Mesenchymal stem cell (in vitro differentiated cells and primary cell): ENCODE data around the gene C1RL.
A peak's percentile ranks its signal among the peaks of the same experiment; 100 is the strongest.

Source experiments
- DNase-seq: peaks from one replicate; pipeline ENCODE4 v3.0.0-alpha.2; 2013
- H2AFZ ChIP-seq: one replicate; pipeline ENCODE4 v1.6.1; 2013; ENCODE audit warnings: low read depth, mild to moderate bottlenecking, control low read depth, inconsistent platforms, low read length, moderate library complexity
- H2AK5ac ChIP-seq: 2 replicates; pipeline ENCODE4 v1.6.1; 2013; ENCODE audit warnings: low read length, moderate library complexity, mild to moderate bottlenecking, inconsistent platforms; ENCODE audit not compliant: severe bottlenecking
- H2BK120ac ChIP-seq: one replicate; pipeline ENCODE4 v1.6.1; 2013; ENCODE audit warnings: low read depth, mild to moderate bottlenecking, inconsistent platforms, low read length, moderate library complexity
- H2BK12ac ChIP-seq, 2 experiments: one replicate each; pipeline ENCODE4 v1.6.1; 2013; ENCODE audit warnings: inconsistent platforms in 2 of 2, low read length in 2 of 2, mild to moderate bottlenecking in 2 of 2, moderate library complexity in 2 of 2, control low read depth in 1 of 2
- H2BK15ac ChIP-seq: one replicate; pipeline ENCODE4 v1.6.1; 2013; ENCODE audit warnings: mild to moderate bottlenecking, low read depth, inconsistent platforms; ENCODE audit not compliant: poor library complexity, severe bottlenecking
- H2BK5ac ChIP-seq: 2 replicates; pipeline ENCODE4 v1.6.1; 2013; ENCODE audit warnings: low read depth, mild to moderate bottlenecking, low read length, control low read depth, inconsistent platforms; ENCODE audit not compliant: poor library complexity, severe bottlenecking
- H3K14ac ChIP-seq, 2 experiments: one replicate each; pipeline ENCODE4 v1.6.1; 2013; ENCODE audit warnings: inconsistent platforms in 2 of 2, low read length in 2 of 2, control low read depth in 1 of 2, mild to moderate bottlenecking in 1 of 2, moderate library complexity in 1 of 2
- H3K18ac ChIP-seq, 2 experiments: one replicate each; pipeline ENCODE4 v1.6.1; 2013; ENCODE audit warnings: inconsistent platforms in 2 of 2, low read length in 2 of 2, control low read depth in 1 of 2, low read depth in 1 of 2, mild to moderate bottlenecking in 1 of 2
- H3K23ac ChIP-seq, 2 experiments: one replicate each; pipeline ENCODE4 v1.6.1; 2013; ENCODE audit warnings: inconsistent platforms in 2 of 2, low read length in 2 of 2, mild to moderate bottlenecking in 2 of 2, moderate library complexity in 2 of 2, control low read depth in 1 of 2
- H3K27ac ChIP-seq: 2 replicates; pipeline ENCODE4 v1.5.1; 2013; ENCODE audit warnings: mild to moderate bottlenecking, moderate library complexity, low read length, control low read depth, inconsistent platforms; ENCODE audit not compliant: poor library complexity, severe bottlenecking
- H3K27me3 ChIP-seq, 2 experiments: 2 replicates each; pipeline versions ENCODE4 v1.6.1 to v1.7.0; 2013; ENCODE audit warnings: low read length in 2 of 2, mild to moderate bottlenecking in 2 of 2, moderate library complexity in 2 of 2, control low read depth in 1 of 2, inconsistent platforms in 1 of 2; ENCODE audit not compliant: control insufficient read depth in 1 of 2, insufficient read depth in 1 of 2
- H3K36me3 ChIP-seq, 2 experiments: 2 replicates each; pipeline versions ENCODE4 v1.6.1 to v1.7.0; 2013; ENCODE audit warnings: low read length in 2 of 2, control low read depth in 1 of 2, inconsistent platforms in 1 of 2, low read depth in 1 of 2, mild to moderate bottlenecking in 1 of 2; ENCODE audit not compliant: insufficient read depth in 2 of 2, control insufficient read depth in 1 of 2
- H3K4ac ChIP-seq, 2 experiments: one replicate each; pipeline ENCODE4 v1.6.1; 2013; ENCODE audit warnings: inconsistent platforms in 2 of 2, low read length in 2 of 2, mild to moderate bottlenecking in 2 of 2, moderate library complexity in 2 of 2, control low read depth in 1 of 2, low read depth in 1 of 2
- H3K4me1 ChIP-seq: 2 replicates; pipeline ENCODE4 v1.6.1; 2013; ENCODE audit warnings: low read depth, low read length, control low read depth; ENCODE audit not compliant: control insufficient read depth, insufficient read depth
- H3K4me2 ChIP-seq: 2 replicates; pipeline ENCODE4 v1.6.1; 2013; ENCODE audit warnings: low read length, mild to moderate bottlenecking, inconsistent platforms; ENCODE audit not compliant: poor library complexity, severe bottlenecking
- H3K4me3 ChIP-seq, 2 experiments: 2 replicates each; pipeline versions ENCODE4 v1.5.1 to v1.7.0; 2013; ENCODE audit warnings: low read length in 2 of 2, mild to moderate bottlenecking in 2 of 2, control low read depth in 1 of 2, low read depth in 1 of 2; ENCODE audit not compliant: insufficient read depth in 1 of 2
- H3K79me1 ChIP-seq: replicated peaks from 2 replicates; pipeline ENCODE4 v1.6.1; 2013; ENCODE audit warnings: mild to moderate bottlenecking, control low read depth, low read length, inconsistent platforms; ENCODE audit not compliant: poor library complexity, severe bottlenecking
- H3K9ac ChIP-seq: 2 replicates; pipeline ENCODE4 v1.7.0; 2013; ENCODE audit warnings: mild to moderate bottlenecking, low read length, moderate library complexity
- H3K9me3 ChIP-seq: 2 replicates; pipeline ENCODE4 v1.7.0; 2013; ENCODE audit warnings: mild to moderate bottlenecking, low read length; ENCODE audit not compliant: control insufficient read depth
- H4K8ac ChIP-seq: one replicate; pipeline ENCODE4 v1.6.1; 2013; ENCODE audit warnings: inconsistent platforms, mild to moderate bottlenecking, low read length, moderate library complexity
- H4K91ac ChIP-seq: one replicate; pipeline ENCODE4 v1.6.1; 2013; ENCODE audit warnings: mild to moderate bottlenecking, low read length, inconsistent platforms
- WGBS: methylation state at CpG from one replicate; pipeline ENCODE4 v1.1.7; 2013; ENCODE audit warnings: mixed read lengths; 5-methylcytosine and 5-hydroxymethylcytosine counted together

C1RL gene

GRCh38 chr12:7131502-7131866, 22.5 kb upstream of the C1RL start:
- no peak overlapping the region for H2AK5ac ChIP-seq
- DNase-seq: no peak
- H3K4me3 ChIP-seq: no peak overlapping the region
- H3K4ac ChIP-seq: no peak overlapping the region
- WGBS: 32% methylated on average over 3 of the region's 7 CpGs
- no peak overlapping the region for H4K91ac ChIP-seq
- H3K9me3 ChIP-seq: no peaks in the 10 kb centered on the region
- H3K9ac ChIP-seq: no peak overlapping the region
- no peak overlapping the region for H2BK5ac ChIP-seq
- peaks cover 15% of the 10 kb centered on the region for H3K79me1 ChIP-seq
- peaks cover 14% of the 10 kb centered on the region for H3K4me1 ChIP-seq
- no peak overlapping the region for H3K18ac ChIP-seq
- H4K8ac ChIP-seq: no peak overlapping the region
- peaks cover 0 to 40% of the 10 kb centered on the region in 2 experiments for H3K27me3 ChIP-seq
- H3K36me3 ChIP-seq: peaks cover 29 to 33% of the 10 kb centered on the region in 2 experiments
- no peak overlapping the region for H3K14ac ChIP-seq
- no peak overlapping the region for H3K27ac ChIP-seq
- peak overlapping the region; percentile 99 for H3K4me2 ChIP-seq
- H2AFZ ChIP-seq: no peak overlapping the region
- H2BK120ac ChIP-seq: no peak overlapping the region
- H2BK12ac ChIP-seq: no peak overlapping the region
- H3K23ac ChIP-seq: no peak overlapping the region
- H2BK15ac ChIP-seq: no peak overlapping the region

GRCh38 chr12:7130701-7131501, 21.9 kb upstream of the C1RL start:
- H3K14ac ChIP-seq: no peak overlapping the region
- peak overlapping the region; percentile 37 for H2BK15ac ChIP-seq
- peak overlapping the region in 1 of 2 experiments; percentile 46 for H3K4ac ChIP-seq
- H2BK120ac ChIP-seq: no peak overlapping the region
- H3K4me2 ChIP-seq: peak overlapping the region; percentile 99
- H3K27ac ChIP-seq: no peak overlapping the region
- no peak overlapping the region for H2AK5ac ChIP-seq
- peaks cover 24 to 27% of the 10 kb centered on the region in 2 experiments for H3K36me3 ChIP-seq
- H2BK5ac ChIP-seq: no peak overlapping the region
- no peak overlapping the region for H3K18ac ChIP-seq
- DNase-seq: peak; percentile 46
- peak overlapping the region; percentile 77 to 81 for H3K4me3 ChIP-seq
- H3K79me1 ChIP-seq: peaks cover 15% of the 10 kb centered on the region
- H2AFZ ChIP-seq: no peak overlapping the region
- H2BK12ac ChIP-seq: no peak overlapping the region
- no peak overlapping the region for H3K23ac ChIP-seq
- no peak overlapping the region for H4K91ac ChIP-seq
- H3K4me1 ChIP-seq: peaks cover 14% of the 10 kb centered on the region
- peak overlapping the region; percentile 76 for H4K8ac ChIP-seq
- H3K27me3 ChIP-seq: peaks cover 0 to 40% of the 10 kb centered on the region in 2 experiments
- H3K9ac ChIP-seq: peak overlapping the region; percentile 70
- no peaks in the 10 kb centered on the region for H3K9me3 ChIP-seq
- WGBS: 2% methylated on average over 28 of the region's 32 CpGs

- no peaks in the 10 kb centered on the region for H3K9me3 ChIP-seq
- H2BK120ac ChIP-seq: no peak within 1 kb of the TSS
- H2AK5ac ChIP-seq: no peak within 1 kb of the TSS
- H2BK12ac ChIP-seq: peak within 1 kb of the TSS in 1 of 2 experiments; percentile 17
- peaks cover 0 to 40% of the 10 kb centered on the region in 2 experiments for H3K27me3 ChIP-seq
- peak within 1 kb of the TSS; percentile 25 for H4K91ac ChIP-seq
- no peak within 1 kb of the TSS for H2BK5ac ChIP-seq
- H3K14ac ChIP-seq: peak within 1 kb of the TSS in 1 of 2 experiments; percentile 96
- peak within 1 kb of the TSS; percentile 13 to 46 for H3K4ac ChIP-seq
- under 1% methylated on average over 19 of the region's 40 CpGs for WGBS
- H3K4me3 ChIP-seq: peak within 1 kb of the TSS; percentile 77 to 81
- H3K4me2 ChIP-seq: peak within 1 kb of the TSS; percentile 99
- peak; percentile 73 for DNase-seq
- no peak within 1 kb of the TSS for H3K27ac ChIP-seq
- H3K9ac ChIP-seq: peak within 1 kb of the TSS; percentile 70
- peak within 1 kb of the TSS; percentile 80 for H2AFZ ChIP-seq
- peak within 1 kb of the TSS; percentile 76 for H4K8ac ChIP-seq
- H3K23ac ChIP-seq: peak within 1 kb of the TSS in 1 of 2 experiments; percentile 35
- H3K36me3 ChIP-seq: peaks cover 15 to 18% of the 10 kb centered on the region in 2 experiments
- peak within 1 kb of the TSS; percentile 37 for H2BK15ac ChIP-seq
- H3K18ac ChIP-seq: peak within 1 kb of the TSS in 1 of 2 experiments; percentile 74
- H3K4me1 ChIP-seq: peaks cover 14% of the 10 kb centered on the region
- H3K79me1 ChIP-seq: peaks cover 15% of the 10 kb centered on the region
Observed at GRCh38 chr12:7129872-7130691, 21.1 kb upstream of the C1RL start, which contains the start of gene CLSTN3. Gene CLSTN3, plus strand, starts transcription at chr12:7130371. Its CDS starts 278 bp downstream, at chr12:7130649.
